GM21825 (cell line): ENCODE data around the gene ABCG1.

Source experiments
- ATAC-seq: cut with Tn5 transposase; IDR thresholded peaks from one replicate; pipeline ENCODE4 v1.9.1; 2021; ENCODE audit warnings: mild to moderate bottlenecking, moderate library complexity; ENCODE audit not compliant: unreplicated experiment

The ABCG1 gene

GRCh38 chr21:42250422-42251403 is 31.8 kb downstream of the ABCG1 start:
- ATAC-seq = no peak

GRCh38 chr21:42251654-42252324 is 32.8 kb downstream of the ABCG1 start:
- no peak for ATAC-seq

GRCh38 chr21:42252325-42252654 is 33.4 kb downstream of the ABCG1 start:
- ATAC-seq = no peak

GRCh38 chr21:42252778-42253340 is 33.9 kb downstream of the ABCG1 start:
- no peak for ATAC-seq

- no peak for ATAC-seq
Measured at GRCh38 chr21:42253466-42253865, 34.5 kb downstream of the ABCG1 start.

- no peak for ATAC-seq
Measured at GRCh38 chr21:42254083-42254482, 35.1 kb downstream of the ABCG1 start.

- ATAC-seq = no peak
Measured at GRCh38 chr21:42254651-42255601, 36.0 kb downstream of the ABCG1 start.

- ATAC-seq = no peak
Measured at GRCh38 chr21:42255825-42256224, 36.9 kb downstream of the ABCG1 start.

- ATAC-seq = no peak
Measured at GRCh38 chr21:42256316-42256715, 37.4 kb downstream of the ABCG1 start.

GRCh38 chr21:42257091-42257765 is 38.3 kb downstream of the ABCG1 start:
- no peak for ATAC-seq

GRCh38 chr21:42258150-42258884 is 39.4 kb downstream of the ABCG1 start:
- no peak for ATAC-seq

- ATAC-seq = no peak
Measured at GRCh38 chr21:42258885-42259407, 40.0 kb downstream of the ABCG1 start.

- ATAC-seq = no peak
Measured at GRCh38 chr21:42260121-42260520, 41.2 kb downstream of the ABCG1 start.

GRCh38 chr21:42261829-42262200 is 42.9 kb downstream of the ABCG1 start:
- no peak for ATAC-seq

GRCh38 chr21:42262831-42263231 is 43.9 kb downstream of the ABCG1 start:
- no peak for ATAC-seq

- ATAC-seq = no peak
Measured at GRCh38 chr21:42263591-42264131, 44.7 kb downstream of the ABCG1 start.

- ATAC-seq = no peak
Measured at GRCh38 chr21:42264245-42265195, 45.6 kb downstream of the ABCG1 start.
